A673 (cell line): Measurements from ENCODE around the gene PDGFRB. TPM values are rescaled to one million over a fixed set of nuclear protein-coding genes. Genes with fewer than 3 reads are reported as not detected.

Source experiments
- BruUV-seq: library from RNA; stranded (reverse); fragments of 400-500 nt; replicated peaks from 2 replicates; lab custom pipeline; 2021; lab: Mats Ljungman, UMichigan
- CTCF ChIA-PET: fragments of 300-600 bp; sonication (Branson Sonifier 250); formaldehyde crosslinking; loops from one replicate; lab custom pipeline; 2022; ENCODE audit warnings: antibody characterized with exemption; lab: Charles Lee
- POLR2A ChIA-PET: fragments of 300-600 bp; sonication (Branson Sonifier 250); formaldehyde crosslinking; loops from one replicate; lab custom pipeline; 2022; ENCODE audit warnings: antibody characterized with exemption; ENCODE audit not compliant: low non-redundant PET; lab: Charles Lee
- DNase-seq: peaks from one replicate; pipeline ENCODE4 v3.0.0-alpha.2; 2015; ENCODE audit warnings: low spot score
- H3K27ac ChIP-seq: fragments of 200-600 bp; sonication (generic); 2 replicates; pipeline ENCODE4 v1.5.1; 2016; ENCODE audit warnings: mixed run types, low read depth, mild to moderate bottlenecking, mixed read lengths, antibody characterized with exemption, low read length; ENCODE audit not compliant: poor library complexity, severe bottlenecking
- H3K27me3 ChIP-seq: fragments of 200-600 bp; sonication (generic); replicated peaks from 2 replicates; pipeline ENCODE4 v1.6.1; 2017; ENCODE audit warnings: mixed run types, low read depth, mild to moderate bottlenecking, mixed read lengths, antibody characterized with exemption, low read length; ENCODE audit not compliant: insufficient read depth, poor library complexity
- H3K36me3 ChIP-seq: fragments of 200-600 bp; sonication (generic); 2 replicates; pipeline ENCODE4 v1.6.1; 2016; ENCODE audit warnings: mixed run types, mild to moderate bottlenecking, mixed read lengths, antibody characterized with exemption, low read length; ENCODE audit not compliant: insufficient read depth, poor library complexity, severe bottlenecking
- H3K4me1 ChIP-seq: fragments of 200-600 bp; sonication (generic); 2 replicates; pipeline ENCODE4 v1.6.1; 2017; ENCODE audit warnings: mixed run types, mild to moderate bottlenecking, mixed read lengths, antibody characterized with exemption, low read length; ENCODE audit not compliant: insufficient read depth, poor library complexity, severe bottlenecking
- H3K4me3 ChIP-seq: fragments of 200-600 bp; sonication (generic); 2 replicates; pipeline ENCODE4 v1.5.1; 2016; ENCODE audit warnings: low read depth, mixed run types, mild to moderate bottlenecking, mixed read lengths, low read length; ENCODE audit not compliant: poor library complexity, severe bottlenecking
- H3K9me3 ChIP-seq: fragments of 200-600 bp; sonication (generic); 2 replicates; pipeline ENCODE4 v1.6.1; 2016; ENCODE audit warnings: mixed run types, low read depth, mild to moderate bottlenecking, mixed read lengths, antibody characterized with exemption, low read length; ENCODE audit not compliant: poor library complexity, severe bottlenecking
- EZH2 ChIP-seq: fragments of 200-600 bp; sonication (generic); IDR thresholded peaks from 2 replicates; pipeline ENCODE4 v1.6.1; 2017; ENCODE audit warnings: borderline replicate concordance, low read depth, mild to moderate bottlenecking, mixed read lengths, antibody characterized with exemption, low read length; ENCODE audit not compliant: poor library complexity, severe bottlenecking
- intact Hi-C: fragments of 100-400 bp; cut with micrococcal nuclease; formaldehyde crosslinking; loops from one replicate; pipeline ENCODE4 v1.10.0; 2022; ENCODE audit not compliant: unreplicated experiment
- total RNA-seq: library from RNA; stranded (reverse); gene quantifications from 2 replicates; pipeline ENCODE4 v1.2.3, GENCODE V29; 2021
- TF ChIP-seq, protein P1 (sequence below): fragments of 300-800, 200-600 bp; sonication (generic); conservative IDR thresholded peaks from 2 replicates; pipeline ENCODE4 v1.5.1; 2017; ENCODE audit warnings: low read depth, mild to moderate bottlenecking, antibody characterized with exemption, low read length, moderate library complexity, mixed read lengths

Gene PDGFRB
- total RNA-seq, 1 experiment from 2014 or later: 25.9 TPM

DNA sequence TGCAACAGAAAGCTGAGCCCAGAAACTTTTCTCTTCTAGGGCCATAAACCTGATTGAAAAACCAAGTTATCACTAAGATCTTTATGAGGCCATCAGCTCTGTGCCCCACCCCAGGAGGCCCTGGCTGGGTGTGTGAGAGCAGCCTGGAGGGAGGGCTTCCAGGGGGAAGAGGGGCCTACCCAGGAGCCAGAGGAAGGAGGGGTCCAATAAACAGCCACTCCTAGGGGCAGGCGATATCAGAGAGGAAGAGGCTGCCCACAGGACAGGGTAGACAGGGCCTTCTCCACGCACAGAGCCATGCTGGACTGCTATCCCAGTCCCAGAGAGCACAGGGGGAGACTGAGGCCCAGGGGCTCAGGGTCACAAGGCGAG, 6.5 kb upstream of the PDGFRB start:
- Histone ChIP-seq H3K9me3 (no peaks in the 10 kb centered on the region), H3K36me3 (no peaks in the 10 kb centered on the region), H3K27me3 (no peaks in the 10 kb centered on the region), H3K27ac (no peak overlapping the region), H3K4me3 (no peak overlapping the region), H3K4me1 (peaks cover 41% of the 10 kb centered on the region)
- no TSS peak for BruUV-seq
- intact Hi-C loops: loop anchor here (10.0 kb wide), 1 partner anchor 273 kb away; no protein-coding TSS in a partner anchor
- DNase-seq: no peak
- CTCF ChIA-PET: interaction anchor here (1.0 to 1.1 kb wide), 2 partner anchors 11 to 13 kb away, joined by 4 read pairs; no protein-coding TSS in a partner anchor
- TF ChIP-seq, protein P1, sequence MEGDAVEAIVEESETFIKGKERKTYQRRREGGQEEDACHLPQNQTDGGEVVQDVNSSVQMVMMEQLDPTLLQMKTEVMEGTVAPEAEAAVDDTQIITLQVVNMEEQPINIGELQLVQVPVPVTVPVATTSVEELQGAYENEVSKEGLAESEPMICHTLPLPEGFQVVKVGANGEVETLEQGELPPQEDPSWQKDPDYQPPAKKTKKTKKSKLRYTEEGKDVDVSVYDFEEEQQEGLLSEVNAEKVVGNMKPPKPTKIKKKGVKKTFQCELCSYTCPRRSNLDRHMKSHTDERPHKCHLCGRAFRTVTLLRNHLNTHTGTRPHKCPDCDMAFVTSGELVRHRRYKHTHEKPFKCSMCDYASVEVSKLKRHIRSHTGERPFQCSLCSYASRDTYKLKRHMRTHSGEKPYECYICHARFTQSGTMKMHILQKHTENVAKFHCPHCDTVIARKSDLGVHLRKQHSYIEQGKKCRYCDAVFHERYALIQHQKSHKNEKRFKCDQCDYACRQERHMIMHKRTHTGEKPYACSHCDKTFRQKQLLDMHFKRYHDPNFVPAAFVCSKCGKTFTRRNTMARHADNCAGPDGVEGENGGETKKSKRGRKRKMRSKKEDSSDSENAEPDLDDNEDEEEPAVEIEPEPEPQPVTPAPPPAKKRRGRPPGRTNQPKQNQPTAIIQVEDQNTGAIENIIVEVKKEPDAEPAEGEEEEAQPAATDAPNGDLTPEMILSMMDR: no peak
- no peak for TF ChIP-seq EZH2
- POLR2A ChIA-PET: interaction anchor here (0.5 kb wide), 1 partner anchor 298 kb away, joined by 6 read pairs; no protein-coding TSS in a partner anchor

DNA sequence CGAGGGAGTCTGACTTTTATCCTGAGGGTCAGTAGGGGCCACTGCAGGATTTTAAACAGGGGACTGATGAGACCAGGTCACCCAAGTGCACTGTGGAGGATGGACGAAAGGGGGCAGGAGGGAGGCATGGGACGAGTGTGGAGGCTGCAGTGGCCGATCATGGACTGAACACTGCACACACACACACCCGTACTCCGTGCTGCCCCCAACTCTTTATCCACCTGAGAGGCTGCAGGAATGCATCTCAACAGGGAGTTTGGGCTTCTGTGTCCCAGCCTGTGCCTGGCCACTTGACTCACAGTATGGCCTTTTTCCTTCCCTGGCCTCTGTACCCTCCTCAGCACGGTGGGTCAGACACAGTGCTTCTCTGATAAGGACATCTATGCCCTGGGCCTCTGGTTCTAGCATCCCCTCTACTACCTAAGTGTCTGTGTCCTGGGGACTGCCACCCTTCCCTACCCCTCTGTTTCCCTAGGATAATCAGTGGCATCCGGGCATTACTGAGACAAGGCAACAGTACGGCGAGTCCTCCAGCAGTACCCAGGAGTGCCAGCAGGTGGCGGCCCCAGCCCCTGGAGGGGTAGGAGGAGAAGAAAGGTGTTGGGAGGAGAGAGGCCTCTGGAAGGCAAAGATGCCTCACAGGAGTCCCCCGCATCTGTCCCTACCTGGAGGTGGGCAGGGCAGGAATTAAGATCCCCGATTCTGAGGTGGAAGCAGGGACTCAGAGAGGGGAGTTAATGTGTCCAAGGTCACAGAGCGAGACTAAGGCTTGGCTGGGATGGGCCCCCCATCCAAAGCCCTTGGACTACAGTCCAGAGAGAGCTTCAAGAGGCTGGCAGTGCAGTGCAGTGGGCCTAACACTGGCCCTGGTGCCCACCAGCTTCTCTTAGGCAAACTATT, 5.8 kb upstream of the PDGFRB start:
- no peak overlapping the region for H3K4me3 ChIP-seq
- intact Hi-C loops: loop anchor here (1.0 to 10.0 kb wide), 2 partner anchors 57 to 273 kb away; no protein-coding TSS in a partner anchor
- H3K36me3 ChIP-seq: no peaks in the 10 kb centered on the region
- no peaks in the 10 kb centered on the region for H3K9me3 ChIP-seq
- no TSS peak for BruUV-seq
- TF ChIP-seq, protein P1: peak; percentile 96
- TF ChIP-seq EZH2: no peak
- no peaks in the 10 kb centered on the region for H3K27me3 ChIP-seq
- peak; percentile 87 for DNase-seq
- ChIA-PET POLR2A (interaction anchor here (0.5 kb wide), 1 partner anchor 299 kb away, joined by 6 read pairs; no protein-coding TSS in a partner anchor), CTCF (interaction anchor here (0.5 to 1.1 kb wide), 3 partner anchors 12 to 332 kb away, joined by 3 to 4 read pairs (median 4); no protein-coding TSS in a partner anchor)
- H3K4me1 ChIP-seq: peaks cover 41% of the 10 kb centered on the region
- H3K27ac ChIP-seq: no peak overlapping the region

DNA sequence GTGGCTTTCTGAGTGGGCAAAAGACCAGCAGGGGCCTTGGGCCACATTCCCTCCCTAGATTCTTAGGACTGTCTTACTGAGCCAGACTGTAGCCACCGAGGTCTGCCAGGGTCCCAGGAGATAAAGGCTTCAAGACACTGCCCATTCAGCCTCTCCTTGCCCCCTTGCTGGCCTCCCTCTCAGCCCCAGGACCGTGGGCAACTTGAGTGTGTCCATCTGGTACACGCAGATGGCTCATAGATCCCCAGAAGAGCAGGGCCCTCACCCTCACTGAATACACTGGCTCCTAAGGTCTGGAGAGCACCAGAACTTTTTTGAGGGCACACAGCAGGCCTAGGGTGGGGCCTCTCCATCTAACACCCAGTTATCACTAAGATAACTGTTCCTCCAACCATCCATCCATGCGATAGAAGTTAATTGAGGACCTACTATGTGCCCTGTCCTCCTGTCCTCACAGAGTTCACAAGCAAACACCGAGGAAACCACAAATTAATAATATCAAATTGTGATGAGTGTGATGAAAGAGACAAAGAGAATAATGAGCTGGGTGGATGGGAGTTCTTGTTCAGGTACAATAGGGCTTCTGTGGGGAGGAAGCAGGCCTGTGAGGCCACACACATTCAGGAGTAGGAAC, 4.9 kb upstream of the PDGFRB start:
- DNase-seq: no peak
- CTCF ChIA-PET: interaction anchor here (0.5 kb wide), 1 partner anchor 331 kb away, joined by 3 read pairs; no protein-coding TSS in a partner anchor
- Histone ChIP-seq H3K27ac (peak overlapping the region; percentile 81), H3K4me3 (no peak overlapping the region), H3K4me1 (peaks cover 45% of the 10 kb centered on the region), H3K27me3 (no peaks in the 10 kb centered on the region), H3K9me3 (no peaks in the 10 kb centered on the region), H3K36me3 (no peaks in the 10 kb centered on the region)
- TF ChIP-seq, protein P1: no peak
- no peak for TF ChIP-seq EZH2
- POLR2A ChIA-PET: interaction anchor here (0.5 kb wide), 1 partner anchor 198 kb away, joined by 7 read pairs; no protein-coding TSS in a partner anchor
- intact Hi-C loops: loop anchor here (1.0 to 10.0 kb wide), 2 partner anchors 58 to 274 kb away; no protein-coding TSS in a partner anchor
- no TSS peak for BruUV-seq
